TTC549 (cell line): ENCODE measurements around the gene MMAB.

ENCODE experiments used
- FAIRE-seq: peaks from 2 replicates; lab custom pipeline; 2012; peaks lifted over from hg19 to GRCh38; lab: Jason Lieb, UNC

The MMAB gene

DNA sequence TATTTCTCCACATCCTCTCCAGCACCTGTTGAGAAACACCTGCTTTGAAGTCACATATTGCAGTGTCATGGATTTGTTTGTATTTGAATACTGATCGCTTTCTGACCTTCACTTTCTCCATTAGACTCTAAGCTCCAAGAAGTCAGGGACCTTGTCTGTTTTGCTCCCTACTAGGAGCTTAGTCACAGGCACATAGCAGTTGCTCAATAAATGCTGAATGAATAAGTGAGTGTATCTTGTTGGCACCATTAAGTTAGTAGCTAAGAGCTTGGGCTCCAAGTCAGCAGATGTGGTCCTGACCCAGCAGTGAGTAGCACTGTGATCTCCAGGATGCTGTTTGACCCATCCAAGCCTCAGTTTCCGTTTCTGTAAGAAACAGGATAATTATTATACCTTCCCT is 10.4 kb upstream of the MMAB start:
- FAIRE-seq, result no peak

DNA sequence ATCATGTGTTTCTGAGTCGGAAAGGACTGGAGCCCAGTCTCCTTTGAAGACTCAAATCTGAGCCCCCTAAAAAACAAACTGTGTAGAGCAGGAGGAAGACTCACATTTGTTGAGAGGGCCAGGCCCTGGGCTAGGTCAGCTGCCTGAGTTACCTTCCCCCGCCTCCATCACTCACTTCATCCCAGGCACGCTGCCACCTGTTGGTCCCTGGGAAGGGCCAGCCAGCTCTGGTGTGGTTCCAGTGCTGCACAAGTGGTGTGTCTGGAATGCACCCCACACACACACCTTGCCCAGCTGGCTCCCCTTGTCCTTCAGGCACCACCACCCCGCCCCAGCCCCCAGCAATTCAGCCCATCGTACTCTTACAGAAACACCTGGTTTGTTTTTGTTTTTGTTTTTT is 9.3 kb upstream of the MMAB start:
- FAIRE-seq, result no peak

DNA sequence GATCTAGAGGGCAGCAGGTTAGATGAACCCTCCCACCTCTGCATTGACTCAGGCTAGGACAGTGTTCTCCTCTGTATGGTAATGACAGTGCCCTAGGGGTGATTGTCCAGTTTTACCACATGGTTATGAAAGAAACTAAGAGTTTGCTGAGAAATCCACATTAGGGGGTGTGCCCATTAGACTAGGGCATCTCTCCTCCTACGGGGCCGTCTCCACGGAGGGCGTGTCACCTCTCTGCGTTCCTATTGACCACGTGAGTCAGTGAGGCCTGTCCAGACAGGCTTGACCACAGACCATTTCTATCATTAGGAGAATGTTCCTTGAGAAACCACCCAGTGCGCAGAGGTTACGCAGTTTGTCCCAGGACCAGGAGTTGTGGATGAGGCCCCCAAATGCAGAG is 8.6 kb upstream of the MMAB start:
- FAIRE-seq, result no peak

DNA sequence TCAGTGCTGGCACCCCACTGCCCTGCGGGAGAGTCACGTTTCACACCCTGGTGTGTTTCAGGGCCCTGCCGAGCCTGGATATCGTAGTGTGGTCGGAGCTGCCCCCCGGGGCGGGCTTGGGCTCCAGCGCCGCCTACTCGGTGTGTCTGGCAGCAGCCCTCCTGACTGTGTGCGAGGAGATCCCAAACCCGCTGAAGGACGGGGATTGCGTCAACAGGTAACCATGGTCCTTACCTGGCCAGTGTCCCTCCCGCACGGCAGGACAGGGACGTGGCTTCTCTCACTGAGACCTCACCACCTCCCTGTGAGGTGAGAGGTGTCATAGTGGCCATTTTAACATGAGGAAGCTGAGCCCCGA is 8.0 kb upstream of the MMAB start:
- no peak for FAIRE-seq

DNA sequence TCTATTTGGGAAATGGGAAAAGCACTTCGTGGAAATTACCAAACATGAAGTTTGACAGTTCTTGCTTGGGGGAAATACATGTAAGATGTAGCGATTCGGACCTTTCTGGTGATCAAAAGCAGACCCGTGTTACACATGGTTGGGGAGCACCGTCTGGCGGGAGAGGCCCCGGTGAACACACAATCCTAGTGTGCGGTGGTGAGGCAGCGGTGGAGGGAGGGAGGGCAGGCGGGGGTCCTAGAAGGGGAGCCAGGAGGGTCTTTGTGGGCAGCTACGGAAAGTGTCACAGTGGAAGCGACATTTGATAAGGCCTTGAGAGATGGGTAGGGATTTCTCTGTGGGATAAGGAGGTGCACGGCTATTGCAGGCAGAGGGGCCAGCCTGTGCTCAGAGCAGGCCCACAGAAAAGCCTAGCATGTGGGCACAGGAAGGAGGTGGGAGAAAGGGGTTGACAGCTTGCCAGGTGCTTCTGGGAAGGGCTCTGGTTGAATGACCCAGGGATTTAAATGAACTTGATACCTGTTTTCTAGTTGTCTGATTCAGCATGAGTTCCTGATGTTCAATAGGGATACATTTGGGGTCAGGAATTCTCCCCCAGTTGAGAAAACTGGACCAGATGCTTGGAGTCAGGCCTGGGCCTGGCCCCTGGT is 7.5 kb upstream of the MMAB start:
- FAIRE-seq, result no peak

DNA sequence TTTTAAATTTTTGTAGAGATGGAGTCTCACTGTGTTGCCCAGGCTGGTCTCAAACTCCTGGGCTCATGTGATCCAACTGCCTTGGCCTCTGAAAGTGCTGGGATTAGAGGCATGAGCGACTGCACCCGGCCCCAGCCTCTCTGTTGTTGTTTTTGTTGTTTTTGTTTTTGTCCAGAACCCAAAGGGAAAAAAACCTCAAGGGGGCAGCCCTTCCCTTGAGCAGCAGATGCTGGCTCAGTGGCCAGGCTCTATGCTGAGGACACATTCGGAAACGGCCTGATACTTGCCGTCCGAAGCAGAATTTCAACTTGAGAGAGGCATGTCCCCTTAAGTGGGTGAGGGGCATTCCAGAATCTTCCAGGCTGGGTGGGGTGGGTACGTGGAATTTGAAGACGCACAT is 7.0 kb upstream of the MMAB start:
- no peak for FAIRE-seq

DNA sequence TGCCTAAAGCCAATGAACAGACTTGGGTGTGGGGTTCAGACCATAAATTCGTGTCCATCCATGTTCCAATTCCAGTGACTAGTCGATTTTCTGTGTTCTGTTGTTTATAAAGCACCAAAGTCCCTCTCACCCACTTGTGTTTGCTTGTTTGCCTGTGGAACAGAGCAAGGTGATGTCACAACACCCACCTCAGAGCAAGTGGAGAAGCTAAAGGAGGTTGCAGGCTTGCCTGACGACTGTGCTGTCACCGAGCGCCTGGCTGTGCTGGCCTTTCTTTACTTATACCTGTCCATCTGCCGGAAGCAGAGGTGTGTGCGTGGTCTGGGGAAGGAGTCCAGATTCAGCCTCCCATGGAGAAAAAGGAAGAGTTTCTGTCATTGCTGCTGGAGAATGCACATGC is 6.3 kb upstream of the MMAB start:
- no peak for FAIRE-seq

DNA sequence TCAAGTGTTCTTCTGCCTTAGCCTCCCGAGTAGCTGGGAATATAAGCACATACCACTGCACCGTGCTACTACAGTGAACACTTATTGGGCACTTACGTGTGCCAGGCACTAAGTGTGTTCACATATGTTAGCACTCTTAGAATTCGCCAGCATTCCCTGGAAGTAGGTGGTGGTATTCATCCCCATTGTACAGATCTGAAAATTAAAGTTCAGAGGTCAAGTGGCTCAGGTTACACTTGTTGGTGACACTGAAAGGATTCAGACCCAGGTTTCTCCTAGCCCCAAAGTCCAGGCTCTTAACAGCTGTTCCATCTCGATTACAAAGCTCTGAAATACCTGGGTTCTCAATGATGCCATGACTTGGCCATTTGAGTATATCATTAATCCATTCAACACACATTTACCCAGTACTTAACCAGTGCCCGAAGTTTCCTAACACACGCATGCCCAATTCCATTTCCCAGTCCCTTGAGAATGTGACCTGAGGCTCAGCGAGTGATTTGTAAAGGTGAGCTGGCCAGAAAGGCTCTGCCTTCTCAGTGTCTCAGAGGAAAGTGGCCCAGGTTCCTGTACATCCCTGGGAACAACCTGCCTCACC is 5.1 kb upstream of the MMAB start:
- FAIRE-seq, result no peak

DNA sequence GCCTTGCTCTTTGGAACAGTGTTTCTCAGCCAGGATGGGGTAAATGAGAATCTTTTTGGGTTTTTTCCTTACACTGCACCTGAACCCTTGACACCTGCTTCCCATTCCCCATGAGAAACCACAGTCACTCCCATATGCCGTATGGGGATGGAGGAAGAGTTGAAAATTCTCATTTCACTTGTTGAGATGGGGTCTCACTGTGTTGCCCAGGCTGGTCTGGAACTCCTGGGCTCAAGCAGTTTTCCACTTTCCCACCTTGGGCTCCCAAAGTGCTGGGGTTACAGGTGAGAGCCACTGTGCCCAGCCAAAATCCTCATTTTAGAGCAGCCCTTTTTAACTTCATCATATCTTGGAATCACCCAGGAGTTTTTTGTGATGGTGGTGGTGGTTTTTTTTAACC is 4.0 kb upstream of the MMAB start:
- no peak for FAIRE-seq

DNA sequence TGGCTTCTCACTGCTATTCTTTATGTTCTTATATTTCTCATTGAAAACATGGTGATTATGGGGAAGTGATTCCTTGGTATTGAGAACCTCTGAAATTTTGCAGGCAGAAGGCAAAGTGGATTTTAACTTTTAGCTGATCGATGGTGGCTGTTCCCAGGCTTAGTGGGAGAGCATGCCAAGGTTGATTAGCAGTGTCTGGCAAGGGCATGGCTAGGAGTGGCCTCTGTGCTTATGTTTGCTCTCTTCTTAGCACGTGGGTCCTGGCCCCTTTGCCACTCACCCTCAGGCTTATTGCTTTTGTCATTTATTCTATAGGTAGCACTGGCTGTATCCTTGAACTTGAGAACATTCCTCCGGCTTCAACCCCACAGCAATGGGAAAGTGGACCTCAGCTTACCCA is 2.4 kb upstream of the MMAB start:
- FAIRE-seq, result no peak

DNA sequence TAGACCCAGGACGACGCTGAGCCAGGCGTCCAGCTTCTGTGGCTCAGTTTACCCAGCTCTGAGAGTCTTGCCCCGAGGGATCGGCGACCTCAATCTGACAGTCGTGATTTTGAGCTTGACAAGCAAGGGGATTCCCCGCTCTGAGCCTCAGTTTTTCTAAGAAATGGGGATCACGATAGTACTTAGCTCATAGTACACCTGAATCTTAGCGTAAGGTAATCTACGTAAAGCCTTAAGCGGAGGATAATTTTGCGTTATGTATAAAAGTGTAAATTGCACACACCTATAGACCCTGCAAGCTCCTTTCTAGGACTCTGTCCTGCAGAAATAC is 575 bp upstream of the MMAB start:
- no peak for FAIRE-seq

DNA sequence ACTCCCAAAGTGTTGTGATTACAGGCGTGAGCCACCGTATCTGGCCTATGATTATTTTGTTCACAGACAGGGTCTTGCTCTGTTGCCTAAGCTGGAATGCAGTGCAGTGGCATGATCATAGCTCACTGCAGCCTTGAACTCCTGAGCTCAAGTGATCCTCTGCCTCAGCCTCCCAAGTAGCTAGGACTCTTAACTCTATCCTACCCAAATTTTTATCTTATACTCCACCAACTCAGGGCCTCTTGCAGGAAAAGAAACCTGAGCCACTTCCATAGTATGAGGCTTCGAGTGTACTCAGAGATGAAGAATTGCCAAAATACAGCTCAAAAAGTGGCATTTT is 828 bp downstream of the MMAB start:
- FAIRE-seq, result no peak

DNA sequence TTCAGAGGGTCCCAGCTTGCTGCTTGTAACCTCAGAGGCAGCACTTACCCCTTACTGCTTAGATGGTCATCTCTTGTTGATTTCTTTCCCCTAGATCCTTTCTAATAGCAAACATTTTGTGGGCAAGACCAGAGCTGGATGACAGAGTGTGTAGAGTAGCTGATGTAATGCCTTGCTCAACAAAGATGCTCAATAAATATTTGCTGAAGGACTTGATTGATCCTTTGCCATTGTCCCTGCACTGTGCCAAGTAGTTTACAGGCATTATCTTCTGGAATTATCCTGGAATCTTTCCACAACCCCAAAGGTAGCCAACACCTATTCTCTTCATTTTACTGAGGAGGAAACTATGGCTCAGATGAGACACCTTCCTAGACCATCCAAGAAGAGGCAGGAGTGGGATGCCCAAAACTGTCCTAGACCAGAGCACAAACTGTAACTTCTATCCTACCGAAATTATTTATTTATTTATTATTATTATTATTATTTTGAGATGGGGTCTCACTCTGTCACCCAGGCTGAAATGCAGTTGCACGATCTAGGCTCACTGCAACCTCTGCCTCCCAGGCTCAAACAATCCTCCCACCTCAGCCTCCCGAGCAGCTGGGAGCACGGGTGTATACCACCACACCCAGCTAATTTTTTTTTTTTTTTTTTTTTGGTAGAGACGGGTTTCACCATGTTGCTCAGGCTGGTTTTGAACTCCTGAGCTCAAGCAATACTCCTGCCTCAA is 1.4 kb downstream of the MMAB start:
- FAIRE-seq, result no peak

DNA sequence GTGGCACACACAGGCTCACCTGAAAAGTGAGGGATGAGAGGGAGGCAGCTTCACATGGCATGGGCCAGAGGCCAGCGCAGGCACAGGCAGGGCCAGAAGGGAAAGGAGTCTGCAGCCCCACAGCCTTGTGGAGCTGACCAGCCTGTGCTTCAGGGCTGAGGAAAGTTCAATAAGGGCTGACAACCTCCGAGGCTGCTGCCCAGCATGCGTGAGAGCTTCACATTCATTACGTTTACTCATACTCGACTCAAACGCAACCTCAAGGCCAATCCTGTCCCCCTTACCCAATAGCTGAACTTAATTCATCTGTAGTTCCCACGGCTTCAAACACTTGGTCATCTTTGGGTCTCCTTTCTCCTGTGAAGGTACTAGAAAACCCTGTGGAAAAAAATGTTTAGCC is 4.8 kb downstream of the MMAB start:
- FAIRE-seq, result no peak

DNA sequence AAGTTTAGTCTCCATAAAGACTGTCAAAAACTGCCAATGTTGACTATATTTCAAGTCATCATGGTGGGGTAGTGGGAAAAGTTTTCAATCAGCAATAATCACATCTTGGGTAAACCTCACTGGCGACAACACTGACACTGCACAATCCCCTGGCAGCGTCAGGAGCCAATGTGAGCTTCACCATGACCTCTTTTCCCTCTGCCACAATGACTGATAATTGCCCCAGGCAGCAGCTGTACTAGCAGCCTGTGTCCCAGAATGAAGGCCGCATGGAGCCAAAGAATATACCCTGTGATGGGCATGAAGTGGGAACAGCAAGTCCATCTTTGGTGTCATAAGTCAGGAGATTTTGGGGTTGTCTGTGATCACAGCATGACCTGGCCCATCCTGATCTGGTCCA is 5.3 kb downstream of the MMAB start:
- FAIRE-seq, result no peak

DNA sequence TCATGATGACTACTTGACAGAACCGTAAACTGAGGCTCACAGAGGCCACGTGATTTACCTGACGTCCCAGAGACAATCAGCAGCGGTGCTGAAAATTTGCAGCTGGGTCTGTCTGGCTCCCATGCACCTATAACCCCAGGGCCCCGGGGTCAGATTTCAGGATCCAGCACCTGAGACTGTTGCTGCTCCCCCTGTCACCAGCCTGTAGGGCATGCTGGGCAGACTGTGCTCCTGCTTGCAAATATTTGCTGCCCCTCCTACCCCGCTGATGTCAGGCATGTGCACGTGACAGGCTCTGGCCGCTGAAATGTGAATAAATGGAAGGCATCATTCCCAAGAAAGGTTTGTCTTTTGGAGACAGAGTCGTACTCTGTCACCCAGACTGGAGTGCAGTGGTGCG is 6.0 kb downstream of the MMAB start:
- FAIRE-seq, result no peak

DNA sequence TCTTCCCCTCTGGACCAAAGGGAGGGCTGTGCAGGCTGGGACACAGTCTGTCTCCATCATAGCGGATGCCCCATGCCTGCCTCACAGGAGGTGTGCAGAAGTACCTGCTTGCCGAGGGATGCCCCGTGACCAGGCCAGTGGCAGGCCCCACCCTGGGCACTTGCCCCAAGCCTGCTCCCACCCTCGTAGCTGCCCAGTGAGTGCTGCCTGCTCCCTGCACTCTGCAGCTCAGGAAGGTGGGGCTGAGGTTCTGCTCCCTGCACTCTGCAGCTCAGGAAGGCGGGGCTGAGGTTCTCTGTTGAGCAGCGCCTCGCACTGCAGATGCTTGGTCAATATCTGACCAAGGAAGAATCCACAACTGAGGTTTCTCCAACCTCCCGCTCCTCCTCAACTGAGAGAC is 6.9 kb downstream of the MMAB start:
- FAIRE-seq, result no peak

DNA sequence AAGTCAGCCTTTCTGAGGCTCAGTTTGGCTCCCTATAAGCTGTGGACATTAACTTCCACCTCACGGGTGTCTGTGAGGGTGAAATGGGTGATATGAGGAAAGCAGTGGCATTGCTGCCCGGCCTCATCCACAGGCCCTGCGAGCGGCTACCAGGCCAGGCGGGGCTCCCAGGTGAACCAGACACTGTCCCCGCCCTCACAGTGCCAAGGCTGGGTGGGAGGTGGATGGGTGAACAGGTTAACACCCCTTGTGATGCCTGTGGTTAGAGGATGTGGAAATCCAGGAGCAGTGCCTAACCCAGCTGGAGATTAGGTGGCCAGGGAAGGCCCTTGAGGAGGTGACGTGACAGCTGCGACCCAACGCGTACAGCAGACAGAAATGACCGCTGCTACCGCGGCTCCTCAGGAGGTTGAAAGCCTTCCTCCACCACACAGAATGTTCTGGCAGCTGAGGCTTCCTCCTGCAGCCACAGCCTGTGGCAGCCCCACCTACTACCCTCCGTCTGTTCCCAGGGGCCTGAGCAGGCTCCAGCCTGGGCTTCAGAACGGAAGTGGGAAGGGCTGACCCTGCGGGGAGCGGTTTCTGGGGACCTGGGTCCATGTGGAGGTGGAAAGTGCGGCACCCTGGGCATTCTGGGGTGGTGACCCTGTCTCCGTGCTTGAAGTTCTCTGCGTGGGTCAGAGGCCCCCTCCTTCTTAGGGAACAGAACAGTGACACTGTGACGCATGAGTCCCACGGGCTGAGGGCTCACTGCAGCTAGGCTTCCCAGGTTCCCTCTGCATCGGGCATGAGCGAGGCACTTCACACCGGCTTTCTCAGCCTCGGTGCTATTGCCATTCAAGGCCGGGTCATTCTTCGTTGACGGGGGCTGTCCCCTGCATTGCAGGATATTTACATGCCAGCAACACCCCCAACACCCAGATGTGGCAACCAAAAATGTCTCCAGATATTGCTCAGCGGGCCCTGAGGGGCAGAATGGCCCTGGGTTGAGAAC is 9.7 kb downstream of the MMAB start:
- no peak for FAIRE-seq

DNA sequence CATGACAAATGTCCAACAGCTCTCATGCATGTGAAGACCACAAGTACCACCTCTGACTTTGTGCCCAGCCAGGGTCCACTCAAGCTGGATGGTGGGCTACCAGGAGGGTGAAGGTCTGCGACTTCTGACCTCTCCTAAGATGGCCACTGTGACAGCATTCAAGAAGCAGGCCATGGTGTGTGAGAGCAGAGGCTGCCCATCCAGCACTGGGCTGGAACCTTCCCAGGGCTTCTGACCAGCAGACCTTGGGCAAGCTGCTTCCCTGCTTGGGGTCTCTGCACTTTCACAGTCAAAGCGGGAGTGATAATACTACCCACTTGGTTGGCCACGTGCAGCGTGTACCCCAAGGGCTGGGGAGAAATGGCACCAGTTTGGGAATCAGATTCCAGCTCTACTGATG is 10.4 kb downstream of the MMAB start:
- FAIRE-seq, result no peak

DNA sequence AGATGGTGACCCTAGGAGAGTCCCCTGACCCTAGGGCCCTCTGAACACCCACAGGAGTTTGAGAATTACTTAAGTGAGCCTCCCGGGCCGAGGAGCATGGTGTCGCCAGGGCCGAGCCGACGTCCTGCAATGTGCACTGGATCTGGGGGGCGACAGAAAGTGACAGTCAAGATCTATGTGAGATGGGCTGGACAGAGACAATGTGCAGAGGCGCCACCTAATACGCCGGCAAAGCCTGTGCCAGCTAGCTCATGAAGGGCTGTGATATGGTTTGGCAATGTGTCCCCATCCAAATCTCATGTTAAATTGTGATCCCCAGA is 11.6 kb downstream of the MMAB start:
- no peak for FAIRE-seq

DNA sequence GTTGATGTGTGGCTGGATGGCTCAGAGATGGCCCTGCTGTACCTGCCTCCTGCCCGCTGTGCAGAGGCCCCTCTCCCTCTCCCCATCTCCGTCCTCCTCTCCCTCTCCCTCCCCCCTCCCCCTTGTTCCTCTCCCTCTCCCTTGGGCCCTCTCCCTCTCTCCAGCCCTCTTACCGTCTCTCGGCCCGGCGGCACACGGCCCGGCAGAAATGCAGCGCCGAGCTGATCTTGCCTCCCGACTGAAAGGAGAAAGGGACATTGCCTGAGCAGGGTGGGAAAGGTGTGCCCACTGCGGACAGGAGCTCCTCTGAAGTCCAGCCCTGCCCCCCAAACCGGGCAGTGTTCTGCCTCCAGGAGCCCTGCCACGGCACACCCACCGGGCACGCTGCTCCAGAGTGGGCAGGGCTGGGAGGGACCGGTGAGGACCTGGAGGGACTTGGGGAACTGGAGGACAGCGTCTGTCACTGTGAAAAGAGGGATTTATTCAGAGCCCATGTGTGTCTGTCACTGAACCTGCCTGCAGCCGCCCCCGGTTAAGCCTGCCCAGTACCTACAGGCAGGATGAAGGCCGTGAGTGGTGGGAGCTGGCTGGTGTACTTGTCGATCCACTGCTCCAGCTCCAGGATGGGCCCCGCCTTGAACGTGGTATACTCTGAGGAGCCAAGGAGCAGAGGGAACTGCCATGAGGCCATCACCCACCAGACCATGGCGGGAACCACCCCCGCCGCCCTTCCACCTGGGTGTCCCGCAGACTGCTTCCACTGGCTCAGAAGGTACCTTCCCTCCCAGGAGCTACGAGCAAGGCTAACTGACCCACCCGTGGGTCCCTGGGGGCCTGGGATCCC is 12.2 kb downstream of the MMAB start:
- no peak for FAIRE-seq

DNA sequence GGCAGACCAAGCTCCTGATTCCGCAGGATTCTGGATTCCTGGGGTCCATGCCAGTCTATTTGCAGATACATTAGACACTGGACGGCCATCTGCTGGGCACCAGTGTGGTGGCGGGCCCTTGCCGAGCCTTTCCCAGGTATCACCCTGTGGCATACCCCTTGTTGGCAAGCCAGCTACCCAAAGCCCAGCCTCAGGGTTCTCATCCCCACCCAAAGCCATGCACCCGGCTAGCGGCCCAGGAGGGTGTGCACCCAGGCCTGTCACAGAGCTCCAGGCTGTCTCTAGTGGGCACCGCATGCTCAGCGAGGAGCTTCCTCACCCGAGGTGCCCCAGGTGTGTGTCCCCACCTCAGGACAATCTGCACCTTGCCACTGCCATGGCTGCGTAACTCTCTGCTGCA is 13.7 kb downstream of the MMAB start:
- FAIRE-seq, result no peak

DNA sequence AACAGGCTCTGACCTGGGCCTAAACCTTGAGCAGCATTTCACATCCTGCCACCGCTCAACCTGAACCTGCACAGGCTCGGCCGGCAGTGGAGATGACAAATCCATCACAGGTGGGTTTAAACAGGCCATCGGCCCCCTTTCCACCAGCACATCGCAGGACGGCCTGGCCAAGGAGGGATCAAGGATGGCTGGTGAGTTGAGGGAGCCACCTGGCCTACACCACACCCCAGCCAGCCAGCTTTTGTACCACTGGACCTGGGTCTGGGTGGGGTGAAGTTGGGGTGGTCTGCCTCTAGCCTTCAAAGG is 14.2 kb downstream of the MMAB start:
- FAIRE-seq, result no peak
